NCI-H2029 (cell line): ENCODE results near the gene FAM219A.
A peak's percentile ranks its signal among the peaks of the same experiment; 100 is the strongest.
"Not testable (repeated sequence)": the region's sequence is repeated elsewhere in the genome, so short reads cannot be mapped to it uniquely, and the experiment has no call there.

Experiments used
- DNase-seq: peaks from one replicate; lab custom pipeline; 2025; lab: John Stamatoyannopoulos, UW

Gene FAM219A

GRCh38 chr9:34443533-34443932, 14.8 kb downstream of the FAM219A start:
- no peak for DNase-seq

- DNase-seq: no peak
These were observed 15.6 kb downstream of the FAM219A start for GRCh38 chr9:34442770-34443169.

- DNase-seq: no peak
These were observed 18.4 kb downstream of the FAM219A start for GRCh38 chr9:34440017-34440416.

GRCh38 chr9:34438465-34438864, 19.9 kb downstream of the FAM219A start:
- DNase-seq: not testable (repeated sequence)

GRCh38 chr9:34437926-34438307, 20.5 kb downstream of the FAM219A start:
- not testable (repeated sequence) for DNase-seq

GRCh38 chr9:34437006-34437925, 21.1 kb downstream of the FAM219A start:
- peak; percentile 61 for DNase-seq

GRCh38 chr9:34431667-34432066, 26.7 kb downstream of the FAM219A start:
- DNase-seq: no peak

GRCh38 chr9:34430843-34431437, 27.4 kb downstream of the FAM219A start:
- DNase-seq: peak; percentile 93

- DNase-seq: no peak
These were observed 29.9 kb downstream of the FAM219A start for GRCh38 chr9:34428325-34428958.

GRCh38 chr9:34426347-34427074, 31.9 kb downstream of the FAM219A start:
- no peak for DNase-seq

- DNase-seq: no peak
These were observed 38.5 kb downstream of the FAM219A start for GRCh38 chr9:34419716-34420504.

GRCh38 chr9:34417734-34418133, 40.6 kb downstream of the FAM219A start:
- peak; percentile 37 for DNase-seq

- DNase-seq: no peak
These were observed 45.0 kb downstream of the FAM219A start for GRCh38 chr9:34413231-34413852.

GRCh38 chr9:34412336-34412735, 46.0 kb downstream of the FAM219A start:
- DNase-seq: no peak

GRCh38 chr9:34409154-34409553, 49.2 kb downstream of the FAM219A start:
- DNase-seq: no peak

- DNase-seq: no peak
These were observed 50.2 kb downstream of the FAM219A start for GRCh38 chr9:34408173-34408572.

GRCh38 chr9:34406219-34406618, 52.2 kb downstream of the FAM219A start:
- no peak for DNase-seq

GRCh38 chr9:34405719-34406118, 52.7 kb downstream of the FAM219A start:
- no peak for DNase-seq

GRCh38 chr9:34403554-34404380, 54.6 kb downstream of the FAM219A start:
- peak; percentile 52 for DNase-seq
